HG03045 (cell line): Measurements from ENCODE around the gene MAST4.
A peak's percentile ranks its signal among the peaks of the same experiment; 100 is the strongest.
"Not testable (repeated sequence)": the region's sequence is repeated elsewhere in the genome, so short reads cannot be mapped to it uniquely, and the experiment has no call there.

Experiments used
- ATAC-seq: cut with Tn5 transposase; IDR thresholded peaks from one replicate; pipeline ENCODE4 v1.9.1; 2021; ENCODE audit warnings: mild to moderate bottlenecking, moderate library complexity; ENCODE audit not compliant: unreplicated experiment

Gene MAST4

DNA sequence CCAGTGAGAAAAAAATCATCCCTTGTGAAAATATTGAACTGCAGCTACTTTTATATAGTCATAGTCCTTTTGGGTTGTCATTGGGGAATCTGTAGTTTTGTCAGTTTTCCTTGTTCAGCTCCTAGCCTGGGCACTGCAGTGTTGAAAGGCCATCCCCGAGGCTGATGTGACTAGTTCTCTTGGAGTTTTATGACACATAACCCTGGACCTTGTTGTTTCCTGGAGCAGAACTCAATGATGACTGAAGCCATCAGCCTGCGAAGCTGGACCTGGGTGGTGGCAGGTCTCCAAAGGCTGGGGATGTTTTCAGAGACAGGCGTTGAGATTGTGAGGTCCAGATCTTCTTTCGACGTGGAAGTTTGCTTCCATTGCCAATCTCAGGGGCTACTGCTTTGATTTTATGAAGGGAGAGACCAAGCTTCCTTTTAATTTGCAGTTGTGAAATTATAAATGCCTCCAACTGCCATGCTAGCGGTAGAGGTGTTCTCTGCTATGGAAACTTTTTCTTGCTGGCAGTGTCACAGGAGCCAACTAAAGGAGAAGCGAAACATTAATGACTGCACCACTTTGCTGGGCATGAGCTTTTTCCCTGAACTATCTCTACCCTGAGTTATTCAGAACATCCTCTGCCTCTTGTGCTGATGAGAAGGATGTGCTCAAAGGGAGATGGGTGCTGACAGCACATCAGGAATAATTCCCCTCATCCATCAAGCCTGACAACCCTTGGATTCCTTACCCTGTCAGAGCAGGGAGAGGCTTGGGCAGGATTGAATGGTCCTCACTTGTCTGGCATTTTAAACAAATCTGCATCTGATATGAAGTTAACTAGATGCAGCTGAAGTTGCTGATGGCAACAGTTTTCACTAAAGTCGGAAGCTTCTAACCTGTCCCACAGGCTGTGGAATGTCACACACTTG, 209.6 kb downstream of the MAST4 start:
- no peak for ATAC-seq

DNA sequence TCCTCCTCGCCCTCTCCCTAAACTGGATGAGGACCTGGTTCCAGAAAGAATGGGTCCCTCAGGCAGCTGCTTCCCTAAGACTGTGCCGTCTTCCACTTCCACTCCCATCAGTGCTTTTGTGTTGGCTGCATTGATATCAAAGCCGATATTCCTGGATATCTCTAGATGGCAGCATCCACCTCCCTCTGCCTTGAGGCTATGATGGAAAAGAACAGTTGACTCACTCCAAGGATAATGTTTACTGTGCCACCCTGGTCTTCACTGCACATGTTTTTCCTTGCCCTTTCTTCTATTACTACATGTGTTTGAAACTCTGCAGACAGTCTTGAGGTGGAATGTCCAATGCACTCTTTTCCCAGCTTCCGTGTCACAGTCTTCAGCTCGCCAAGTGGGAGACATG, 211.6 kb downstream of the MAST4 start:
- no peak for ATAC-seq

DNA sequence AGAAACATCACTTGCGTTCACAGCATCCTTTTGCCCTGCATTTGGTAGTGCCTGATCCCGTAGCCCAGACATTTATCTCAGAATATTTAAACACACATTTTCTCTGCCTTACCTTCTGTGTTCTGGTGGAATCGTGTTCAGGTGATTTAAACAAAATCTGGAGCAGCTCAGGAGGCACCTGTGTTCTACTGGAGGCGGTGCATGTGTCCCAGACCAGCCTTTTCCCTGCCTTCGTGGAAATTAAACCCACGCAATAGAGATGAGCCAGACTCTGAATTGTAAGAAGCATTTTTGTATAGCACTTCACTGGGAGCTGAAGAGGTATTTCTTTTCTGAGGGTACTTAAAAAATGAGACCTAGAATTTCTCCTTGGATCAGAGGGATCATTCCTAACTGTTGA, 212.5 kb downstream of the MAST4 start:
- no peak for ATAC-seq

DNA sequence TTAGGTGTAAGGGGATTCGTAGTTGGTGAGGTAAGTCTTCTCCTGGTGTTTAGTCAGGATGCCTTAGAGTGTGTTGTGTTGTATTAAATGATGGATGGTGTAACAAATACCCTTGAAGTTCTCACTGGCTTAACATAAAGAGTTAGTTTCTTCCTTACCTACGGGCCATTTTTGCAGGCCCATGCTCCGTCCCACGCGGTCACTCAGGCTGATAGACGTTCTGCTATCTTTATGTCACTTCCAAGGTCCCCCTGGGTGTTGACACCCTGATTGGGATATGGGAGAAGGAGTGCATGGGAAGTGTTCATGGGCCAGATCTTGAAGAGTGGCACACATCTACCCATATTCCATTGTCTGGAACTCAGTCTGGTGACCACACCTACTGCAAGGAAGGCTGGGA, 214.0 kb downstream of the MAST4 start:
- ATAC-seq, result no peak

DNA sequence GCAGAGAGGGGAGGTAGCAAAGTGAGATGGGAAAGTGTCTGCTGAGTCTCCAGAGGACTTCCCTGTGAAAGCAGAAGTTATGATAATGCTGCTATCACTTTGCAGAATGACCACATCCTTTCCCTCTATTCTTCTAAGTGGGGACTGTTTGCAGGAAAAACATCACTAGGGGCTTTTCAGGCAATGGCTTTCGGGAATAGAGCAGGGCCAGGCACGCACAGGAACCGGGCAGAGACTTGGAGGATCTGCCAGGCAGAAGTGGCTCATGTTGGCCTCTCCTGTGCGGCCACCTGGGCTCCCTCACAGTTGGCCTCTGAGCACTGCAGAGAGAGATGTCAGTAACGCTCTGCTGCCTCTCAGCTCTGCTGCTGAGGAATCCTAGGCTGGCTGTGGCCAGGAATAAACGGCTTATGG, 214.7 kb downstream of the MAST4 start:
- no peak for ATAC-seq

DNA sequence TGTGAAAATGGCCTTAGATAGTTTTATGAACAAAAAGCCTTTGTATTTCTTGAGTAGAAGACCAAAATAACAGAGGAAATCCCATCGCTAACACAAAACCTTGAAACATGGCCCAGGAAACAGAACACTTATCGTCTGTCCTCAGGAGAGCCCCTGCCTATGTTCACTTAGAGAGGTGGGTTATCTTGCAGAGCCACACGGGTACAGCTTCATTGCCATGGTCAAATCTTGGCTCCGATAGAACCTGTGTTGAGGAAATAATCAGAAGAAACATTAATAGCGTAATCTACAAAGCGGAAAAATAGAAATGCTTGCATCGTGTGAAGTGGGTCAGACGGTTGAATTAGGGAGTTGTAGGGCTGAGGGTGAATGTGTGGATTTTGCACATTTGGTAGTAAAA, 216.1 kb downstream of the MAST4 start:
- no peak for ATAC-seq

DNA sequence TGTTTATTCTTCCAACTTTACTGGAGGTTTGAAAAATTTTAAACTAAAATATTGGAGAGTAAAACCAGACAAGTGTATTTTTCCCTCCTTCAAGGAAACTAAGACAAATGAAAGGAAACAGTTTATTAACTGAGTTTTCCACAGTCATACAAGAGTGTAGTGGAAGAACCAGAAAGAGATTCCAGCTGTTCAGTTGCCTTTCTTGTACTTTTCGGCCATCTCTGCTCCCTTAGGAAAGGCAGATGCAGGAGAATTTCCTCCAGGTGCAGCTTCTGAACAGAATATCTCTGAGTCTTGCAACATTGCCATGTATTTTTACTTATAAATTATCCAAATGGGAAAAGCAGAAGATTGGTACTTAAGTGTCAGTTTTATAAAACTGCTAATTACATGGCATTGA, 217.1 kb downstream of the MAST4 start:
- ATAC-seq, result no peak

DNA sequence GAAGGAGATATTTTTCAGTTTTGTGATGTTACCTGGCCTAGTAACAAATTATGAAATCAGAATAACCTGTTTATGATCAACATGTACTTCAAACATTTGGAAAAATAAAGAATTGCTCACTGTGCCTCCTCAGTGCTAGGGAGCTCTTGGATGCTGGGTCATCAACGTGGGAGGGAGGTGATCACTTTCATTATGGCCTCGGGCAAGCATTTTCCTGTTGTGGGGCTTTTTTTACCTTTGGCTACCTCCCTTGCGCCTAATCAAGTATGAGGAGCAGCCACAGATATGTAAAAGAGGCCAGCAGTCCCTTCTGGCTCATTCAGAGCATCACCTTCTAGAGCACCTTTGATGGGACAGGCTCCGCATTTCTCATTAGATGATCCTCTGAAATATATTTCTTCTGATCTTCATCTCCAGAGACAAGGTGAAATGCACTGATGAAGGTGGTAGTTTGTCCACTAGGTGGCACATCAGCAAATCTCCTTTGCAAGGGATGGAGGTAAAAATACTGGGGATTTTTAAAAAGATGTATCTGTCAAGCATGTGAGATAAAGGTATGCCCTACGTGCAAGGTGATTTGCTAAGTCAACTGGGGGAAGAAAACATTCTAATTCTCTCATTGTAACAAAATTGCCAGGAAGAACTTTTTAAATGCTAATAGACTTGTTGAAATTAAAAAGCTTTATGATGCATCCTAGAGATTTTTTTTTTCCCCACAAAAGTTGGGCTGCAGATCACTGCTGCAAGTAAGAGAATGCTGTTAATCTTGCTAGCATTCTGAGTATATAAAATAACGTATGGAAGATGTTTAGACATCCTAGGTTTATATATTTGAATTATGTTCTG, 218.2 kb downstream of the MAST4 start:
- no peak for ATAC-seq

DNA sequence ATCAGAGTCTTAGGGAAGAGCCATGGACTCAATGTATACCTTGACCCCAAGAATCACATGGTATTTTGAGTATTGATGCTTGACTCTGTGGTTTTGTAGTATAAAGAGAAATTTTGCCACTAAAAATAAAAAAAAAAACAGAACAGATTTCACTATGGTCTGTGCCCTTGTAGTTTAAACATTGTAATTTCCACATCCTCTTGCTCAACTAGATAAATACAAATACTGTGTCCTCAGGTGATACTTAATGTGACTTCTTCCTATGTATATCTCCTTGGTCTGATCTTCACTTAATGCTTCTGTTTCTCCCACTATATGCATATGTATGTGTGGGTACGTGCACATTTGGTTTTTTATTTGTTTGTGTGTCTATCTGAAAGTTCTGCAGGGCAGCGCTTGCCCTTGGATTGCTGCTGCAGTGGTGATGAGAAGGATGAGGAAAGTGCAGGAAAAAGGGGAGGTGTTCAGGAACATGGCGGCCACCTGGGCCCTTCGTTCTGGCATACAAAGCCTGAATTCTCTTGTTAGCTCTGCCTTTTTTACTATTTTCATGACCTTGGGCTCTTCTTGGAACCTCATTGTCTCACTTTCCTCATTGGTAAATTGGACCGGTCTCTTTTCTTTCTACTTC, 222.2 kb downstream of the MAST4 start:
- no peak for ATAC-seq

DNA sequence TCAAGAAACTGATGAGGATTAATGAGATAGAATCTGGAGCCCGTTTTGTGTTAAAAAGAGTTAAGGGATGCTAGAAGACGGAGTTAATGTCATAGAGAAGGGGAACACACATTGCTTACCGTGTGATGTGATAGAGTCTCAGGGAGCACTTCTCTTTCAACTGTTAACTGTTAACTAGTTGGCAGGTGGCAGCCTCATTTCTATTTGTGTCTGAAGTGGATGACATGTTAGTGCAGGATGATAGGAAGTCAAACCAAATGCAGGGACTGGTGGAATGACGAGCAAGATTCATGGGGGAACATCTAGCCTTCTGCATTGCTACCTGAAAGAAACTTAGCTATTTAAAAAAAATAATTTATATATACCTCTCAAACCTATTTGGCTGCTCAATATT, 222.7 kb downstream of the MAST4 start:
- no peak for ATAC-seq

DNA sequence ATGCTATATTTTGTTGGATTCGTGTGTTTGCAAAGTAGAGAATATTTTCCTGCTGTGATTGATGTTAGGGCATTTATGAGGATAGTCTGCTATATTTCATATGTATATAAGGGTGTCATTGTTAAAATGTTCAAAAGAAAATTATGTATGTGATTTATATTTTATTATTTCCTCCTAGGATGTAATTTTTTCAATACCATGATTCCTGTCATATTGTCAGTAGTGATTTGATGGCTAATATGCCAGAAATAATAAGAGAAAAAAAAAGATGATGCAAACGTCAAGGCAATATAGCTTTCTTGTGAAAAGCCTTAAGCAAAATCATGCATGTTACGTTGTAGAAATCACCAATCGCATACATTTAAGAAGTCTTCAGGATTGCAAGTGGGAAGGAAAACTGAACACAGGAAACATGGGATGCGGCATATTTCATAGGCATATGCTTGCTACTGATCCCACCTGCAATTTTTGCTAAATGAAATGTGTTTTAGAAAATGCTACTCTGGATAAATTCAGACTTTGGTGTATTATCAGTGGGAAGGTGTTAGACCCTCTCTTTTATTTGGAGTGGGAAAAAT, 224.5 kb downstream of the MAST4 start:
- no peak for ATAC-seq

DNA sequence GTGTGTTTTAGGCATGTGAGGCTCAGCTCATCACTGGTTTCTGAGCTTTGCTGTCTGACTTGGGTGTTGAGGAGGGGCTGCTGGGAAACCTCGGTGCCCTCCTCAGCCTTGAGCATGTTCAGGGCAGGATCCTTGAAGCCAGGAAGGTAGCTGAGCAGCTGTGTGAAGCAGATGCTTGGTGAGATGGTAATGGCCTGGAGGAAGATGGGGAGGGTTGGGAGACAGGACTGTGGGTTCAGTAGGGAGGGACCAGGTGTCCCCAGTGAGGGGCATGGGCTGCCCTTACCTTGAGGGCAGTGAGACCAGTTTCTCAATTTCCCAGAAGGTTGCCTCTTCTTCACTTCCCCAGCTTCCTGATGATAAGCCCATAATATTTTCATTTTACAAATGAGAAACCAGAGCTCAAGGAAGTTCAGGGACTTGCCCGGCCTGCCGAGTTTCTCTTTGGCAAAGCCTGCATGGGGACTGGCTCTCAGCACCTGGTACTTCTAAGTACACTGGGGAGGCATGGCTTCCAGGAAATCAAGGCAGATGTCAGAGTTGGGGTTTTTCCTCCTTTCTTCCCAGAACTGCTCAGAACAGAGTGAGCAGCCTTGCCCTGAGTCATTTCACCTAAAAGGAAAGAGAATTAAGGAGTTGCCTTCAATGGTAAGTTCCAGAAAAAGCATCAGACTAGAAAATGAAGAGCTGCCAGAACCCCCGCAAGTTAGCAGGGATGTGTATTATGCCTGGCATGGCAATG, 225.7 kb downstream of the MAST4 start:
- no peak for ATAC-seq

DNA sequence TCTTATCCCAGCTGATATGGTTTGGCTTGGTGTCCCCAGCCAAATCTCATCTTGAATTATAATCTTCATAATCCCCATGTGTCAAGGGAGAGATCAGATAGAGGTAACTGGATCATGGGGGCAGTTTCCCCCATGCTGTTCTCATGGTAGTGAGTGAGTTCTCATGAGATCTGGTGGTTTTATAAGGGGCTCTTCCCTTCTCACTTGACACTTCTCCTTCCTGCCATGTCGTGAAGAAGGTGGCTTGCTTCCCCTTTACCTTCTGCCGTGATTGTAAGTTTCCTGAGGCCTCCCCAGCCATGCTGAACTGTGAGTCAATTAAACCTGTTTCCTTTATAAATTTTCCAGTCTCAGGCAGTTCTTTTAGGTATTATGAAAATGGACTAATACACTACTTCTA, 226.7 kb downstream of the MAST4 start:
- ATAC-seq, result not testable (repeated sequence)

DNA sequence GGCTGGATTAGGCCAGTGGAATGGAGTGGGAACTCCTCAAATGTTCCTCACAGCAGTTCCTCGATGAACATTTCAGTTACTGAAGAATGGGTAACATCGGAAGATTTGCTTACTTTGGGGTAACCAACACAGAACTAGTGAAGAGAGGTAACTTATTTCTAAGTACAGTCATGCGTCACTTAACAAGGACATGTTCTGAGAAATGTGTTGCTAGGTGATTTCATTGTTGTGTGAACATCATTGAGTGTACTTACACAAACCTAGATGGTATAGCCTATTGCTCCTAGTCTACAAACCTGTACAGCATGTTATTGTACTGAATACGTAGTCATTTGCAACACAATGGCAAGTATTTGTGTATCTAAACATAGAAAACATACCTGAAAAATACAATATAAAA, 228.3 kb downstream of the MAST4 start:
- no peak for ATAC-seq

DNA sequence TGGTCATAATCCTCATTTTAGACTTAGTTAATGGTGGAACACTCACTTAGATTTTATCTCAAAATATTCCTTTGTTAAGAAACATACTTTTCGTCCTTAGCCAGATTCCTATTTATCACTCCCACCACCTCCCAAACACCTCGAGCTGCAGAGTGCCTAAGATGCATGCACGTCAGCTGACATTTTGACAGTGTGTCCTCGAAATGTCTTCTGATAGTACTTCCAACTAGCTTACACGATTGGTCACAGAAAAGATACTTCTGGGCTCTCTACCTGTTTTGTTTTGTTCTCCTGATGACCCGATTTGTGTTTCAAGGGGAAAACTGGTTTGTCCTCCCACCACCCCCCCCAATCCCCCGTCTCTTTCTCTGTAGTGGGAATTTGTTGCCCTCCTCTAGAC, 230.1 kb downstream of the MAST4 start:
- ATAC-seq, result no peak

DNA sequence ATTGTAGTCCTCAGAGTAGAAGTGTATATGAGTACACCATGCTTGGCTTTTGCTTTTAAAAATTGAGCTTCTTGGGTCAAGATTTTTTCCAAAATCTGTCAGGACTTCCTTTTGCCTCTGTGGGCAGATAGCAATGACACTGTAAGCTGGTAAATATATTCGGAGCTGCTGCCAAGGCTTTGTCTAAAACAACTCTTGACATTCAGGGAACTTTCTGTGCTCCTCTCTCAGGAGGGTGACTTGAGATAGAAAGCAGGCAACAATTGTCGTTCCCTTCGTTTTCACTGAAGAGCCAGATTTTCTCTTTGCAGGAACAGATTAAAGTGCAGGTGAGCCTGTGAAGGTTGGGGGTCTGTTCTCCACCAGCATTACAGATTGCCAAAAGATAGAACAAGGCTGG, 230.5 kb downstream of the MAST4 start:
- ATAC-seq, result no peak

DNA sequence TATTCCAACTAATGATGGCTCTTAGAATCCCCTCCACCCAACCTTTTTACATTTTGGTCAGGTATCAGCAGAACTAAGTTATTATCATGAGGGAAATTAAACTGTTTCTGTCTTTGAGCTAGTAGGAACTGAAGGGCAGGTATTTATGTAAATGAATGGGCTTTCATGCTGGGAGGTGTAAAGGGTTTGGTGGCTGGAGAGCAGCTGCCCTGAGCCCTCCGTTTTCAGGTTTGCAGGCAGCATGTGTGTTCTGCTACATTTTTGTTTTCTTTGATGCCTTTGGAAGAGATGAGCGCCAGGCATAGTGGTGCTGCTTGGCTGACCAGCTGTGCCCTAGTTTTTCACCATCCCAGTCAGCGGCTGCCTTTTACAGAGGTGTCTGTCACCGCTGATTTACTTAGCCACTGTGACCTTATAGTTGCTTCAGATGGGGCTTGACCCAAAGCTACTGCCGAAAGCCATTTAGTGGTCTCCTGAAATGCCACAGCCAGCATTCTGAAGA, 231.9 kb downstream of the MAST4 start:
- ATAC-seq, result no peak

DNA sequence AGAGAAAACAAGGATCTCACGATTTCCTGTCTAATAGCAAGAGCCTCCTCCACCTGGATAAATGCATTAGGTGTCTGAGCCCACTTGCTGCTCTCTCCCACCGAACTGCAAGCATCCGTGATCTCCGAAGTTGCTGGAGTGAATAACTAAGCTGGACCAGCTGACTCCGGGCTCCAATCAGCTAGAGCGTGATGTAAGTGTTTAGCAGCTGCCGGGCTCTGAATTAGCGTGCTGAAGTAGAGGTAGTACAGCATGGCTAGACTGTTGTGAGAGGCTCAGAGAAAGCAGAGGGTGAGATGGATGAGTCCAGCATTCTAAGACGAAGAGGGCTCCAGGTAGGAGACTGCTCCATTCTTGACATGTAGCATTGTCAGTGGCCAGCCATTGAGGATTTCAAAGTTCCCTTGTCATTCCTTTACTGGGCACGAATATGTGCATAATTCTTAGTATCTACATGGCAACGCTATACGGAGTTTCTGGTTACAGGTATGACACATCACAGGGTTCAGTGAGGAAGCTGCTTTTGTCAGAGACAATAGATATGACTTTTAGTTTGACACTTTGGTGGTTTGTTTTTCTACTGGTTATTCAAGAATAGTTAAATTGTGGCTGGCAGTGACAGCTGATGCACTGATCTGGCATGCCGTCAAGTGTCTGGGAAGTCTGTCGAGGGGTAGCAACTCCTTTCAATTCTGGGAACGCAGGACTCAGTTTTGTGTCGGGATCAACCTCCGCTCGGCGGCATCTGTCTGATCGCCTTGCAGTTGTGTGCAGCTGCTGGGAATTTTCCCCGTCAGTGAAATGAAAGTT, 232.6 kb downstream of the MAST4 start:
- ATAC-seq, result peak; percentile 83

DNA sequence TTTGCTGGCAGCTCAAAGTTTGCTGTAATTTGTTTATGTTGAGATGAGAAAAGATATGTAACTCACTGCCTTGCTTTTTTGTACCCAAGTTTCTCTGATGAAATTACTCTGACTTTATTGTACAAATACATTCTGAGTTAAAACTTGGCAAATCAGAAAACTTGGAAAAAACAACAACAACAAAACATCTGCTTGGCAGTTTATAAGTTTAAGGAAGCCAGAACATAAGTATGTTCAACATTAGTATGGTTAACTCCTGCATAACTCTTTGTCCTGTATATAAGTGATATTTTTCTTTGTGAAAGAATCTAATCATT, 233.1 kb downstream of the MAST4 start:
- no peak for ATAC-seq

DNA sequence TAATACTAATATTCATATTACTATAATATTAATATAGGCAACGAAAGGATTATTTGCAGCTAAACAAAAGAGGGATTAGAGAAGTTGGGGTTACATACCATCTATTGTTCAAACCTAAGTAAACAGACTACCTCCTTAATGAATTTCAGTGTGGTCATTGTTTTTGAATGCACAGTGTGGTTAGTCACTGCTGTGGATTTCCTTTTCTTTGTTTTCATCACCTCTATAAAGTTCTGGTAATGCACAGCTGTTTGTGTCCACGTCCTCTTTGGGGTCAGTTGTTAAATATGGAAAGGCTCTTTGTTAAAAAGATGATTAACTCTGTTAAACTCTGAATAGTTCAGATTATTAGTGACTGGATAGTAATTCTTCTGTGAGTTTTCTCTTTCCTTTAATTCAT, 233.6 kb downstream of the MAST4 start:
- no peak for ATAC-seq
